EH (cell line): ENCODE measurements around the gene SLA2.
"Not testable (repeated sequence)": the region's sequence is repeated elsewhere in the genome, so short reads cannot be mapped to it uniquely, and the experiment has no call there.

Experiments
- DNase-seq: peaks from one replicate; pipeline ENCODE4 v3.0.0-alpha.2; 2015; ENCODE audit warnings: low read depth

Gene SLA2

DNA sequence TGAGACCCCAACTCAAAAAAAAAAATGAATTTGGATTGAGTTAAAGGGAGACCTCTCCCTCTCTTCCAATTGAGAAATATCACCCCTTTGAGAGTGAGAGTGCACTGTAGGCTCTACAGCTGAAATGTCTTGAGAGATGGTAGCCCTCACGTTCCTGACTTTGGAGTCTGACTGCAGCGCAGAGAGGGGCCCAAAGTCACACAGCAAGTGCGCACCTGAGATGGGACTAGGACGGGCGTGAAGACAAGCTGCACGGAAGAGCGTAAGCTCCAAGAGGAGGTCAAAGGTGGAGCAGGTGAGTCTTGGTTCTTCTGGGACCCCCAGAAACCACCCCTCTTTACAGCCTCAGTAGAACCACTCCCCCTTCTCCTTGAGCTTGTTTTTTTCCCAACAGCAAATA, 643 bp downstream of the SLA2 start:
- DNase-seq = no peak

DNA sequence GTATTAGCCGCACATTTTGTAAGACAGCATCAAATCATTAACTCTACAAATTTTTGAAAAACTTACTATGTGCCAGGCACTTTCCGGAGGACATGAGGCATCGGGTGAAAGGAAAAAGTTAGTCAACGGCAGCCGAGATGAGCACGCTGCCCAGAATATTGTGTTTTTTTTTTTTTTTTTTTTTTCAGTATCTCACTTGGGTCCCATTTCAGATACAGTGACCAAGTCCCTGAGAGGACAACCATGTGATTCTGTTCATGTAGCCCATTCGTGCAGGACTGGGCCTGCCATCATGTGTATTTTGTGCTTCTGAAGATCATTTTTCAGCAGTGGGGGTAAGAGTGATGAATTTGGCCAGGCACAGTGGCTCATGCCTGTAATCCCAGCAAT, 1.3 kb downstream of the SLA2 start:
- DNase-seq = no peak

DNA sequence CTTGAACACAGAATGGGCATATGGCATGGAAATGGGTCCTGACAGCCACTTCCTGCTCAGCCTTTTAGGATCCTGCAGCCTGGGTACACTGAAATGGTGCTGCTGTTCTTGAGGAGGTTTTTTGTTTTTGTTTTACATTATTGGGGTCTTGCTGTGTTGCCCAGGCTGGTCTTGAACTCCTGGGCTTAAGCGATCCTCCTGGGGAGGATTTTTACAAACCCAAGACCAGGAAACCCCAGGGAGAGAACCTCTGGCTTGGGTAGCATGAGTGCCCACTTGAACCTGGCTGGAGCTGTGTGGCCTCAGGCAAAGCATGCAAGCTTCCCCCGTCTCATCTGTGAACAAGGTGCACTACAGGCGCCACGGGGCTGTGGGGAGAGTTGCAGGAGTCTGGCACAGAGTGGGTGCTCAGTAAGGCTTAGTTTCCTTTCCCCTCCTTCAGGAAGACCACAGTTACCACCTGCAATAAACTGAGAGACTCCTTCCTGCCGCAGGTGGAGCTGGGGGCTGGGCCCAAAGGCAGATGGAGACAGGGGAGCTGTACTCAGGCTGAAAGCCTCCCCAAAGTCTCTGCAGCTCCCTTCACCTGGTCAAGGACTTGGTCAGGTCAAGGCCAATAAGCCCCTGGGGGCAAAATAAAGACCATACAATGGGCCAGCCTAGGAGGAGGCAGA, 1.8 kb downstream of the SLA2 start:
- no peak for DNase-seq

DNA sequence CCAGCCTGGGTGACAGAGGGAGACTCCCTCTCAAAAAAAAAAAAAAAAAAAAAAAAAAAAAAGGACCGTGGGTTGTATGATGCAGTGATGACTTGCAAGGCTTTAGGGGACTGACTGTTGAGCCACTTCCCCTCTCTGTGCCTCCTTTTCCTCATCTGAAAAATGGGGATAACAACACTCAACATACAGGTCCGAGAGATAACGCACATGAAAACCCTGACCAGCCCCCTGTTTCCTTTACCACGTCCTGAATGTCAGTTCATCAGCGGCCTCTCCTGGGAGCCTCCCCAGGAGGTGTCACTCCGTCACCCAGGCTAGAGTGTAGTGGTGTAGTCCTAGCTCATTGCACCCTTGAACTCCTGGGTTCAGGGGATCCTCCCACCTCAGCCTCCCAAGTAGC, 3.9 kb downstream of the SLA2 start:
- DNase-seq = no peak

DNA sequence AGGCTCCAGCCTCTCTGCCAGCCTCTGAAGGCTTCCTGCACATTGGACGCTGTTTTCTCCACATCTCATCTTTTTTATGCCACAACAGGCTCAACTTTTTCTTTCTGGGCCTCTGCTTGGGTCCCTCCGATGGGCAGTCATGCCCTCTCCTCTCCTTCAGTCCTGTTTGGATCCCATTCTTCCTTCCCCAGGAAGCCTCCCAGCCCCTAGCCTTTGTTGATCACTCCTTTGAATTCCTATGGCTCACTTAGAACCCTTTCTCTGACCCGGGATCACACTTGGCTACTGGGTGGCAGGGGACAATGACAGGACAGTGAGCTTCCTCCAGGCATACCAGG, 4.5 kb downstream of the SLA2 start:
- DNase-seq = no peak

DNA sequence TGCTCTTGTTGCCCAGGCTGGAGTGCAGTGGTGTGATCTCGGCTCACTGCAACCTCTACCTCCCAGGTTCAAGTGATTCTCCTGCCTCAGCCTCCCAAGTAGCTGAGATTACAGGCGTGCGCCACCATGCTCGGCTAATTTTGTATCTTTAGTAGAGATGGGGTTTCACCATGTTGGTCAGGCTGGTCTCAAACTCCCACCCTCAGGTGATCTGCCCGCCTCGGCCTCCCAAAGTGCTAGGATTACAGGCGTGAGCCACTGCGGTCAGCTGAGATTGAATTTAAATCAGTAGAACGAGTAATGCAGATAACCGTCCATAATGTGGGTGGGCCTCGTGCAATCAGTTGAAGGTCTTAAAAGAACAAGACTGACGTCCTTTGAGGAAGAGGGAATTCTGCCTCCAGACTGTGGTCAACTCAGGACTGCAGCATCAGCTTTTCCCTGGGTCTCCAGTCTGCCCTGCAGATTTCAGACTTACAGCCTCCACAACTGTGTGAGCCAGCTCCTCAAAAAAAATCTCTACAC, 7.1 kb downstream of the SLA2 start:
- DNase-seq = not testable (repeated sequence)

DNA sequence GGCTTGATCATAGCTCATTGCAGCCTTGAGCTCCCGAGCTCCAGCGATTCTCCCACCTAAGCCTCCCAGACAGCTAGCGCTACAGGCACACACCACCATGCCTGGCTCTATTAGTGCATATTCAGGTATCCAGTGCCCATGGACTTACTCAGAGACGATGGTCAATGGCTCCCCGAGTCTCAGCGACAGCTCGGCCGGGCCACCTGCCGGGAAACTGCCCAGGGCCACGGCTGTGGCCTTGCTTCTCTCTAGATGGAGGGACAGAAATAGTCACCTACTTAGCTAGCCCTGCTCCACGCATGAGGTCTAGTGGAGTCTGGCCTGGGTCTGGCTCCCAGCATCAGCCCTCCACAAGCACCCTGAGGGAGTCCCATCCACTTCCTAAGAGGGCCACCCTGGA, 11.7 kb downstream of the SLA2 start:
- DNase-seq = no peak

DNA sequence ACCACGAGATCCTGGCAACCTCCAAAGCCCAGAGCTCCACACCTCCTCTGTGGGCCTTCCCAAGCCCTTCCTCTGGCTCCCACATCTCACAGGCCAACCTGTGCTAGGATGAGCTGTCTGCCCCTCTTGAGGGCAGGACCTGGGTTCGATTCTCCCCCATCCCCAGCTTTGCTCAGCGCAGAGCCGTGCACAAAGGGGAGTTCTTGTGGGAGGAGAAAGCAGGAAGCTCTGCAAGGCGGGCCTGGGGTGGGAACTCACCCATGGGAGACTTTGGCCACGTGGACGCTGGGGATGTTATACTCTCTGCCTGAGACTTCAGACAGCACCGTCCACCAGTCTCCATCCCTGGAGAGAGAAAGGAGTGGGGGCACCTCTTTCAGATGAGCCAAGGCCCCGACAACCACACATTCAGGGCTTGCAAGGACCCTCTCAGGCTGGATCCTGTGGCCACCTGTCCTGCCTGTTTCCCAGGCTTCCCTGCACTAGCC, 12.7 kb downstream of the SLA2 start:
- no peak for DNase-seq

DNA sequence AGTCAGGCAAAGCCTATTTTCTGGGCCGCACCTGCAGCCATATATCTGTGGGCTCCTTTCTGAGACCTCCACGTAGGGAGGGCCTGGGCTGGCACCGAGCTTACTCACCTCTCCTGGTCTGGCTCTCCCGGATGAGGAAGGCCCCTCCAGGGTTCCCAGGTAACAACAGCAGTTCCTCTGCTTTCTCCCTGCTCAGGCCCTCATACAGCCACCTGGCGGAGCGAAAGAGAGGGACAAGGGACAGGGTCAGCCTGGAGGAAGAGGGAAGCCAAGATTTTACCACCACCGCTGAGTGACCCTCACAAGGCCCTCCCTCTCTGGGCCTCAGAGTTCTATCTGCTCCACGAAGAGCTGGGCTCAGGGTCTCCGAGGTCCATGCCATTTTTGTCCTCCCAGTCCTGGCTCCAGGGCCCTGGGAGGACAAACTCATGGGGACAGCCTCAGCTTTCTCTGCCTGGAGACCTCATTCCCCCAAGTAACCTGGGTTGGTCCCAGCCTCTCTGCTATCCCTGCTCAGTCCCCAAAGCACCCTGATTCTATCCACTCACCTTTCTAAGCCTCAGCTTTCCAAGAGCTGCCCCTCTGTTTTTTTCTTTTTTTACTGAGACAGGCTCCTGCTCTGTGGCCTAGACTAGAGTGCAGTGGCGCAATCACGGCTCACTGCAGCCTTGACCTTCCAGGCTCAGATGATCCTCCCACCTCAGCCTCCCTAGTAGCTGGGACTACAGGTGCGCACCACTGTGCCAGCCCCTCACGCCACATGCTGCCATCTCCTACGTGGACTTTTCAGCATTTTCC, 13.3 kb downstream of the SLA2 start:
- DNase-seq = no peak

DNA sequence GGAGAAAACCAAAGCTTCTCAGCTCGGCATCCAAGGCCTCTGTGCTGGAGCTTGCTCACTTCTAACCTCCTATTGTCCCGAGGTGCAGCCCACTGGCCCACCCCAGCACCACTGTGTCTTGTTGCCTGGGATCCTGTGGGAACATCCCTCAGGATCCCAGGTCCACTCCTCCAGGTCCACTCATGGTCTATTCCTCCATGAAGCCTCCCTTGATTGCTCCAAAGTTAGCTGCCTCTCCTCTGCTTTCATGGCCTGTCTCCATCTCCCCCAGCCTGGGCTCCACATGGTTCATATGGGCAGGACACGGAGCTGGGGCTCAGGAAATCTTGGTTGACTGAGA, 13.9 kb downstream of the SLA2 start:
- no peak for DNase-seq

DNA sequence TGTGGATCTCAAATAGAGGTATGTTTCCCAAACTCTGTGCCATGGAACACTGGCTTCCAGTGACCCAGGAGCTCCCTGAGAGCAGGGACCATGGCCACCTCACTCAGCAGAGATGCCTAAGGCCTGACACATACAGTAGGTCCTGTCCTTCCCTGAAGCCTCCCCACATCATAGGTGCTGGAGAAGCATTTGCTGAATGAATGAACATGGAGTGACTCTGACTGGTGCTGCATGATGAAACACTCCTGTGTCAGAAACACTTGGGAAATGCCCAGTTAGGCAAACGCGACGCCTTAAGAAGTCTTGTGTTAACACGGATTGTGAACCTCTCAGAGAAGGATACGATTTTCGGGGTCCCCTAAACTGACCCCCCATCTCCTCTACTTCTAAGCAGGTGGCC, 14.3 kb downstream of the SLA2 start:
- DNase-seq = peak; percentile 21

DNA sequence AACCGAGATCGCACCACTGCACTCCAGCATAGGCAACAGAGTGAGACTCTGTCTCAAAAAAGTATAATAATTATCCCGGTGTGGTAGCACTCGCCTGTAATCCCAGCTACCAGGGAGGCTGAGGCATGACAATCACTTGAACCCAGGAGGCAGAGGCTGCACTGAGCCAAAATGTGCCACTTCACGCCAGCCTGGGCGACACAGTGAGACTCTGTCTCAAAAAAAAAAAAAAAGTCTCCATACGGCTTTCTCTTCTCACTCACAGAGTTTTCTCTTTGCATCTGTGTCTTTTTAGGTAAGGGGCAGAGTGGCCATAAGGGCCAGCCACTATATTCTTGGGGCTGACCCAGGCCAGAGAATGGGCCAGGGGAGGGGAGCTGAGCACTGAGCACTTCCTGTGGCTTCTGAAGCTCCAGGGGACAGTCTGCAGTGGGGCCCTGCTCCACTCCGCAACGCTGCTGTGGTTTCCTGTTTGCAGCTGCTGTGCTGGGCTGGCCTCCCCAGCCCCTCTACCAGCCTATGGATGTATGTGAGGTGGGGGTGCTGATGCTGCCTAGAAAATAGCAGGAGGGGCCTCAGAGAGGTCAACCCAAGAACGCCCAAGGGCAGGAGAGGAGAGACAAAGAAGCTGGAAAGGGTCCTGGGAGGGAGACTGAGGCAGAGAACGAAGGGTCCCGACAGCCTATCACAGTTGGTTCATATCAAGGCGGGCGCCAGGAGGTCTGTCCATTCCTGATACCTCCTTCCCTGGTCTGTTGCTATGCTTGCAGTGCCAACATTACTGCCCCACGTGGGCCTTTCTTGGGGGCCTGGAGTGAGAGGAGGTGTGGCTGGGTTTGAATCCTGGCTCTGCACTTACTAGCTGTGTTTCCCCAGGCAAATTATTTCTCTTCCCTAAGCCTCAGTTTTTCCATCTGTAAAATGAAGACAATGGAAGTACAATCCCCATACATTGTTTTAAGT, 16.0 kb downstream of the SLA2 start:
- DNase-seq = peak; percentile 7

DNA sequence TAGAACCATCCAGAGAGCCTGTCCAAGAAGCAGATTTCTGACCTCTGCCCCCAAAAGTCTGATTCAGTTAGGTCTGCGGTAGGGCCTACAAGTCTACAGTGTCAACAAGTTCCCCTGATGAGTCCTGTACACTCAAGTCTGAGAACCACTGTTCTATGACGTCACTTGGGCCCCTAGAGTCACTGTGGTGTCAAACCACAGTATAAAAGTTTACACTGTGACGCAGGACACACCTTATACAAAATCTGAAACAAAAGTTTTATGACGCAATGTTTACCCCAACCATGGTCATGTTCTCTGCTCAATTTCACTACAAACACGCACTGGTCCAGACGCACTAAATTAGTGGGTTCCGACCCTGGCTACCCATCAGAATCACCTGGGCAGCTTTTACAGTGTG, 17.9 kb downstream of the SLA2 start:
- DNase-seq = no peak

DNA sequence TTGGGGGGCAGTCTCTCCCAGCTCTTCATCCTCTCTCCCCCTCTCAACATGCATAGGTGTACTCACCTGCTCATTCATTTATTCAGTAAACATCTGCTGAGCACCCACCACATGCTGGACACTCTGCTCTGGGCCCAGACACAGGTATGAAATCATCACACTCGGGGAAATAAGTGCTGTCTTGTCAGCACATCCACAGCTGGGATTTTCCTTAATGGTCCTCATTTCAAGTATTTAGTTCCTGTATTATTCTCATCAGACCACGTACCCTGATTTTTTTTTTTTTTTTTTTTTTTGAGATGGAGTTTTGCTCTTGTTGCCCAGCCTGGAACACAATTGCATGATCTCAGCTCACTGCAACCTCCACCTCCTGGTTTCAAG, 21.1 kb downstream of the SLA2 start:
- no peak for DNase-seq

DNA sequence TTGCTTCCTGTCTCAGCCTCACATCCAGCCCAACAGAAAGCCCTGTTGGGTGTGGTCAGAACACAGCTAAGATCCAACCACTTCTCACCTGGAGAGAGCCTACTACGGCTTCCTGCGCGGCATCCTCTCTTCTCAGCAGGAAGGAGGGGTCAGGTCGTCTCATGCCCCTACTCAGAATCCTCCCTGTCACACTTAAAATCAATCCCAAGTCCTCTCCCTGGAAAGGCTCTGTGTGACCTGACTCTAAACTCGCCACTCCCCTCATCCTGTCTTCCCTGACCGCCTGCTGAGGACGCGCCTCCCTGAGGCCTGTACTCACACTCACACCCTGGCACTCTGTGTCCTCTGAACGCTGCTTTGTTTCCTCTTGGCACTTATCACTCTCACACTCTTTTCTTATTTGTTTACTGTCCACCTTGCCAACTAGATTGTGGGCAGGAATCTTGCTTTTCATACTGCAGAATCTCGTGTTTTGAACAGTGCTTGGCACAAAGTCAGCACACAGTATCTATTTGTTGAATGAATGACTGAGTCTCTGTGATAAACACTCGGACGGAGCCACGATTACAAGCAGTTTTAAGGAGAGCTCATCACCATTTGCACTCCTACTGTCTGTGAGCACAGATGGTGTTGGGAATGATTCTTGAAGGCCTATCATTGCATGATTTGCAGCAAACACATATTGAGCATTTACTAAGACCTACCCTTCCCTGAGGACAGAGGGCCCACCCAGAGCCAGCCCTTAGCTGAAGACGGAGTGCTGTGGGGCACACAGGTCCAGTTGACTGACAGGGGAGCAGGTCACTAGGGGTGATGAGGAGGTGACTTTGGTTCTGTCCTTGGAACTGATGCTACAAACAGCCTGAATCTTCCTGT, 21.7 kb downstream of the SLA2 start:
- DNase-seq = no peak

DNA sequence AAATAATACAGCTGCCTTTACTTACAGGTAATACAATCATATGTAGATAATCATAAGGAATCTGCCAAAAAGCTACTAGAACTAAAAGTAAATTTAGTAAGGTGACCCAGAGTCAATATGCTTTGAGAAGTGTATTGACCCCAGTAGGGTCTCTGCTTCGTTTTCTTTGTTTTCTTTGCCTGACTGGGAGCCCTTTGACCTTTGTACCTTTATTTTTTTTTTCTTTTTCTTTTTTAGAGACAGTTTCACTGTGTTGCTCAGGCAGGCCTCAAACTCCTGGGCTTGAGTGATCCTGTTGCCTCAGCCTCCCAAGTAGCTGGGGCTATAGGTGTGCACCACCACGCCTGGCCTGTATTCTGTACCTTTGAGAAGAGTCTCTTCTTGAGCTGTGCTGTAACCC, 22.6 kb downstream of the SLA2 start:
- DNase-seq = no peak

DNA sequence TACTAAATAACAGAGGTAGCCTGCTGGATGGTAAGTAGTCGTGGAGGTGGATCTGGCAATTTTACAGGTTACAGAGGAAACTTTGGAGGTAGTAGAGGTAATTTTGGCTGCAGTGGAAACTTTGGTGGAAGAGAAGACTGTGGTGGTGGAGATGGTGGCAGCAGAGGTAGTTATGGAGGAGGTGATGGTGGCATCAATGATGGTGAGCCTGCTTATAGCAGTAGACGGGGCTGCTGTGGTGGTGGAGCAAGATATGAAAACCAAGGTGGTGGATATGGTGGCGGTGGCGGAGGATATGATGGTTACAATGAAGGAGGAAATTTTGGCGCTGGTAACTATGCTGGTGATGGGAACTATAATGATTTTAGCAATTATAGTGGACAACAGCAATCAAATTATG, 25.1 kb downstream of the SLA2 start:
- DNase-seq = no peak

DNA sequence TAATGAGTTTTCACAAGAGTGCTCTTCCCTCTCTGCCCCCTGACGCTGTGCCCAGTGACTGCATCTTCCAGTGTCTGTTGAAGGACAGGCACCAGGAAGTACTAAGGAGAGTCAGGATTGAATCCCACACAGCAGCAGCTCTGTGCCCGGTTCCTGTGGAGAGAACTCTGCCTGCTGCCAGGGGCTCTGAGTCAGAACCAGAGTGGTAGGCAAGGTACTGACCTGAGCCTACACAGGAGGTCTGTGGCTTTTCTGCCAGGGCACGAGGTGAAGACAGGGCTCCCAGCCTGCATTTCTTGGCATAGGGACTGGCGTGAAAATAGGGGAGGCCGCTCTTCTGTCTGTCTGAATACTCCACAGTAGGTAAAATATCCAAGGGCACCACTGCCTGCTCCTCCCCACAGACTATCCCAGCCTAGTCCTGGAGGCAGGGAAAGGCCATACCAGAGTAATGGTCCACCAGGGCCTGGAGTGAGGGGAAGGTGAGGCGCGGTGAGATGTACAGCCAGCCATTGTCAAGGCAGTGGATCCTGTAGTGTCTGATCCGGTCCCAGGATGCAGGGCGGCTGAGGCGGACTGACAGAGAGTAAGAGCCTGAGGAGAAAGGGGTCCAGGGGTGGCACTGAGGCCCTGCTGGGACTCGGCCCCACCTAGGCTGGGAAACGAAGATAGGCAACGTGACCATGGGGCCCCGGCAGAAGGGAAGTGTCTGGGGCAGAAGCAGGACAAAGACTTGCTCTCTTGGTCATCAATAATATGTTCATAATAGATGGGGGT, 31.0 kb downstream of the SLA2 start:
- DNase-seq = no peak

DNA sequence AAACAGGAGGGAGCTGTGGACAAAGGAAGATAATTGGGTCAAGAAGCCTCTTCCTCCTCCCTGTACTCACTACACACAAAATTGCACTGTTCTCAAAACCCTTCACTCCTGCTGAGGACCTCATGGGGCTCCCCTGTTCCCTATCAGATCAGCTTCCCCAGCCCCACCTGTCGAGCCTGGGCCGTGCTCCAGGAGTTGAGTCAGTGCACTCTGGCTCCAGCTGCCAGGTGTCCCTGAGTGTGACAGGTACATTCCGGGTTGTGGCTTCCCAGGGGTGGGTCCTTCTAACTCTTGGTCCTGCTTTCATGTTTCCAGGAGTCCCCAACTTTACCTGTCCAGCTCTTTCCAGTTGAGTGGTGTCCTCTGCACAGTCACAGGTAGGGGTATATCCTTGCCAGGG, 32.0 kb downstream of the SLA2 start:
- no peak for DNase-seq

DNA sequence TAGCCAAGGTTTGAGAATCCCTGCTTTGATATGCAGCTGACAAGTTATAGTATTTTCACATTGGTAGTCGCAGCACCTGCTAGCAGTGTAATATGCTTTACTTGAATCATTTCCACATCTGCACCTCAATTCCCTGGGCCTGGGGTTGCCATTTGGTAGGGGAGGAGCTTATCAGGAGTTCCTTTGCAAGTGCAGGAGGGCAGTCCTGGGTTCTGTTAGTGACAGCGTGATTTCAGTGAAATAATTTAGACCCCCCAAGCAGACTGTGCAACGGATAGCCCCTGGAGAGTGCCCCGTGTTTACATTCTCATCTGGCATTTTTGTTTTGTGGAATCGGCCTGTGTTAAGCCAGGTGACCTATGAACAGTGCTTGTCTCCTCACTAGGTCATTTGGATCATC, 34.4 kb downstream of the SLA2 start:
- no peak for DNase-seq

DNA sequence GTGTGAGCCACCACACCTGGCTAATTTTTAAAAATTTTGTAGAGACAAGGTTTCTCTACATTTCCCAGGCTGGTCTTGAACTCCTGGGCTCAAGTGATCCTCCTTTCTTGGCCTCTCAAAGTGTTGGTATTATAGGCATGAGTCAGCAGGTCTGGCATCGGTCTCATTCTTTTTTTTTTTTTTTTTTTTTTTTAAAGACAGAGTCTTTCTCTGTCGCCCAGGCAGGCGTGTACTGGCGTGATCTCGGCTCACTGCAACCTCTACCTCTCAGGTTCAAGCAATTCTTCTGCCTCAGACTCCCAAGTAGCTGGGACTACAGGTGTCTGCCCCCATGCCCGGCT, 37.6 kb downstream of the SLA2 start:
- DNase-seq = not testable (repeated sequence)
